GM21390 (cell line): ENCODE results near the gene KRT77.

ENCODE experiments used
- ATAC-seq: cut with Tn5 transposase; IDR thresholded peaks from one replicate; pipeline ENCODE4 v1.9.1; 2021; ENCODE audit not compliant: unreplicated experiment

Gene KRT77

GRCh38 chr12:52694151-52694550 is 9.2 kb downstream of the KRT77 start:
- ATAC-seq: no peak

GRCh38 chr12:52693261-52693660 is 10.1 kb downstream of the KRT77 start:
- ATAC-seq: no peak

GRCh38 chr12:52692254-52692653 is 11.1 kb downstream of the KRT77 start:
- no peak for ATAC-seq

- no peak for ATAC-seq
Measured at GRCh38 chr12:52691841-52692150, 11.5 kb downstream of the KRT77 start.

- ATAC-seq: no peak
Measured at GRCh38 chr12:52691076-52691840, 12.1 kb downstream of the KRT77 start.

GRCh38 chr12:52690351-52691075 is 12.8 kb downstream of the KRT77 start:
- ATAC-seq: no peak

GRCh38 chr12:52689936-52690335 is 13.4 kb downstream of the KRT77 start:
- ATAC-seq: no peak

GRCh38 chr12:52689239-52689638 is 14.1 kb downstream of the KRT77 start:
- ATAC-seq: no peak

GRCh38 chr12:52688481-52688880 is 14.8 kb downstream of the KRT77 start:
- ATAC-seq: no peak

GRCh38 chr12:52687497-52688385 is 15.6 kb downstream of the KRT77 start:
- no peak for ATAC-seq

GRCh38 chr12:52686756-52687487 is 16.4 kb downstream of the KRT77 start:
- no peak for ATAC-seq

GRCh38 chr12:52686063-52686462 is 17.3 kb downstream of the KRT77 start:
- ATAC-seq: no peak

- no peak for ATAC-seq
Measured at GRCh38 chr12:52685406-52685890, 17.9 kb downstream of the KRT77 start.

- no peak for ATAC-seq
Measured at GRCh38 chr12:52684431-52684830, 18.9 kb downstream of the KRT77 start.

- no peak for ATAC-seq
Measured at GRCh38 chr12:52683575-52684300, 19.6 kb downstream of the KRT77 start.

- no peak for ATAC-seq
Measured at GRCh38 chr12:52682938-52683574, 20.3 kb downstream of the KRT77 start.

GRCh38 chr12:52682381-52682660 is 21.0 kb downstream of the KRT77 start:
- ATAC-seq: no peak

GRCh38 chr12:52681526-52682380 is 21.6 kb downstream of the KRT77 start:
- no peak for ATAC-seq

GRCh38 chr12:52680363-52680762 is 23.0 kb downstream of the KRT77 start, which contains the start of gene KRT1:
TSS of gene KRT1 (minus strand) at chr12:52680407. CDS start at chr12:52680348, 59 bp downstream.
- no peak for ATAC-seq
